GM19324 (cell line): Measurements from ENCODE around the gene KYAT1.
A peak's percentile ranks its signal among the peaks of the same experiment; 100 is the strongest.
"Not testable (repeated sequence)": the region's sequence is repeated elsewhere in the genome, so short reads cannot be mapped to it uniquely, and the experiment has no call there.

ENCODE experiments used
- ATAC-seq: cut with Tn5 transposase; IDR thresholded peaks from one replicate; pipeline ENCODE4 v1.9.1; 2021; ENCODE audit warnings: mild to moderate bottlenecking, moderate library complexity; ENCODE audit not compliant: unreplicated experiment, low FRiP score

The KYAT1 gene

GRCh38 chr9:128821584-128822406 lies 60.0 kb downstream of the KYAT1 start:
- ATAC-seq, result no peak

DNA sequence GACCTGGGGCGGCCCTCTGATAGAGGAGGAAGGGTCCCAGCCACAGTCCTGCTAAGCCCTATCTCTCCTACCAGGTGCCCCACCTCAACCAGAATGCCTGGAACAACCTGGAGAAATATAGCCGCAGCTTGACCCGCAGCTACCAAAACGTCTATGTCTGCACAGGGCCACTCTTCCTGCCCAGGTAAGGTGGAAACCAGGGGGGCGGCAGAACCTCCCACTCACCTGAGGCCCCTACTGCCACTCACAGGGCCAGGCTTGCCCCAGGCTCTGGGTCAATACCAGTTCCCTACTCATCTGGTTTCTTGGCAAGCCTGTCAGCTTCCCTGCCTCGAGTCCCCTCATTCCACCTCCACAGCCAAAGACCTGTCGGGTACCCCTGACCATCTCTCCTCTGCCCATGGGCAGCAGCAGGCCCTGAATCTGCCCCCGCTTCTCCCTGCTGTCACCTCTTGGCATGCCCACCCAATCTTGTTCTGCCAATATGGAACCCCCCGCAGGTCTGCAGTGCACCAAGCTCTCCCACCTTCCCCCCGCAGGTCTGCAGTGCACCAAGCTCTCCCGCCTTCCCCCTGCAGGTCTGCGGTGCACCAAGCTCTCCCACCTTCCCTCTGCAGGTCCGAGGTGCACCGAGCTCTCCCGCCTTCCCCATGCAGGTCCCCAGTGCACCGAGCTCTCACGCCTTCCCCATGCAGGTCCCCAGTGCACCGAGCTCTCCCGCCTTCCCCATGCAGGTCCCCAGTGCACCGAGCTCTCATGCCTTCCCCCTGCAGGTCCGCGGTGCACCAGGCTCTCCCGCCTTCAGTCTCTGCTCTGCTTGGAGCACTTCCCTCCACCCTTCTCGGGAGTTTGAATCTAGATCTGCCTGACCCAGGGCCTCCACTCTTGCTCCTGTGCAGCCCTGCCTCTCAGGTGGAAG lies 60.8 kb downstream of the KYAT1 start:
- ATAC-seq, result no peak

DNA sequence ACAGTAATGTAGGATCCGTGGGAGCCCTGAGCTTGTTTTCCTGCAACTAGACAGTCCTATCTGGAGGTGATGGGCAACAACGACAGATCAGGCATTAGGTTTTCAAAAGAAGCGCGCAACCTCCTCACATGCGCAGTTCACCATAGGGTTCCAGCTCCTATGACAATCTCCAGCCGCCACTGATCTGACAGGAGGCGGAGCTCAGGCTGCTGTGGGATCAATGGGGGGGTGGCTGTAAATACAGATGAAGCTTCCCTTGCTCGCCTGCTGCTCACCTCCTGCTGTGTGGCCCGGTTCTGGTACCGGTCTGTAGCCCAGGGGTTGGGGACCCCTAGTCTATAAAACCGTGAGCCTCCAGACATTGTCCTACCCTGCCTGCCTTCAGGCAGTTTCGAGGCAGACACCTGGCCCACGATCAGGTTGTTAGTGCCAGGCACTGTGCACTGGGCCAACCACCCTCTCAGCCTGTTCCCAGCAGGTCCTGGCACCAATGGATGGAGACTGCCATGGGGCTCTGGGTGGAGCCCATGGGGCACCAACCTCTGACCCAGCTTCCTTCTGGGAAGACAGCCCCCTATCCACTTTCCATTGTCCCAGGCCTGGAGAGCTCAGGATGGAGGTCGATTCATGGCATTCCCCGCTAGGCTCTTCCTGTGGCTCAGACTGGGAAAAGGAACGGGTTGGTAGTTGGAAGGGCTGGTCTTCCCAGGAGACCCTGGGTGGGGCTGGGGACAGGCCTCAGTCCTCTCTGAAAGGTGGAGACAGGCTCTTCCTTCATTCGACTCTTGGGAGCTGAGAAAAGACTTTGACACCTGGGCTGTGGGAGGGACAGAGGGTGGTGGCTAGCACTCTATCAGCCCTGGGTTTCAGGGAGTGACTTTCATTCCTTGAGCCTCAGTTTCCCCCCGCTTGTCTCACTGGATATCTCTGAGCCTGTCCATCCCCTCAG lies 61.8 kb downstream of the KYAT1 start:
- no peak for ATAC-seq

GRCh38 chr9:128818839-128819715 lies 62.7 kb downstream of the KYAT1 start:
- peak; percentile 39 for ATAC-seq

GRCh38 chr9:128818099-128818838 lies 63.5 kb downstream of the KYAT1 start, which contains the start of gene ENDOG:
Gene ENDOG (plus strand): TSS chr9:128818500. CDS start chr9:128818685, 185 bp downstream.
- peak; percentile 89 for ATAC-seq

DNA sequence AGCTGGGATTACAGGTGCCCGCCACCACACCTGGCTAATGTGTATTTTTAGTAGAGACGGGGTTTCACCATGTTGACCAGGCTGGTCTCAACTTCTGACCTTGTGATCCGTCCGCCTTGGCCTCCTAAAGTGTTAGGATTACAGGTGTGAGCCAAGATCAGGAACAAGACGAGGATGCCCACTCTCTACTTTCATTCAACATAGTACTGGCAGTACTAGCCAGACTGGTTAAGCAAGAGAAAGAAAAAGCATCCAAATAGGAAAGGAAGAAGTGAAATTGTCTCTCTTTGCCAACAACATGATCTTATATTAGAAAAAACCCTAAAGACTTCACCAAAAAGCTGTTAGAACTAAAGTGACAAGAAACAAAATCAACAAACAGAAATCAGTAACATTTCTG lies 70.9 kb downstream of the KYAT1 start:
- ATAC-seq, result no peak

- no peak for ATAC-seq
Measured at GRCh38 chr9:128809831-128810230, 71.9 kb downstream of the KYAT1 start.

DNA sequence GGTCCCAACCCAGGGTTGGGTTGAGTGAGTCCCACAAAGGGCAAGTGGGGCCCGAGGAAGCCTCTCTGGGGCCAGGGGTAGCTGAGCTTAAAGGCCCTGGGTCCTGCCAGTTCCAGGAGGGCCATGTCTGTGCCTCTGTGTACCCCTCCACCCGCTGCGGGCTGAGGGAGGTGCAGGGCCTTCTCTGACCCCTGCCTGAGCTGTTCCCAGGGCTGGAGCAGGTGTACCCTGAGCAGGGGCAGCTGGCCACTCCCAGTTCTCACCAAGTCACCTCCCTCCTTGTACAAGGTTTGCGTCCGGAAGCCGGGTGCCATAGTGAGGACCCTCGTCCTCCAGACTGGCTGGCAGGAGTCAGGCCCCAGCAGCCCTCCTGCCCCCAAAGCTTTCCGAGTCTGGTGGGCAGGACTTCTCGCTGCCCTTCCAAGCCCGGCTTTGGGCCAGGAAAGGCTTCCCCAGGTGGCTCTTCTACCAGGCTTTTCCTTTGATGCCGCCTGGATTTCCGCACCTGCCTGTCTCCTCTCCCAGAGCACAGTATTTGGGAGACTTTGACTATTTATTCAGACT lies 72.6 kb downstream of the KYAT1 start:
- no peak for ATAC-seq

DNA sequence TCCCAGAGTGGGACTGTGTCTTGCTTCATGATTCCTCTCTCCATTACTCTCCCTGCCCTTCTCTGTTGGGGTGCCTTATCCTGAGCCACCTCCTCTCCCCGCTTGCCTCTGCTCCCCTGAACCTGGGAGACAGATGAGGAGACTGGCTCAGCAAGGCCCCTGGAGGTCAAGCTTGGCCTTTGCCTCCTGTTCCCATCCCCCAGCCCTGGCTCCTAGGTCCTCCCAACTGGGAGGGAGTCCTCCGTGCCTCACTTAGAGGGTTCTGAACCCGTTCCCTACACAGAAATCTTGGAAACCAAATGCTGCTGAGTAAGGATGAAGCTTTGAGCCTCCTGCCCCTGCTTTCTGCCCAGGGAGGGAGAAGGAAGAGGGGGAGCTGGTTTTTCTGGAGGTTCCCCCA lies 73.2 kb downstream of the KYAT1 start:
- ATAC-seq, result no peak

DNA sequence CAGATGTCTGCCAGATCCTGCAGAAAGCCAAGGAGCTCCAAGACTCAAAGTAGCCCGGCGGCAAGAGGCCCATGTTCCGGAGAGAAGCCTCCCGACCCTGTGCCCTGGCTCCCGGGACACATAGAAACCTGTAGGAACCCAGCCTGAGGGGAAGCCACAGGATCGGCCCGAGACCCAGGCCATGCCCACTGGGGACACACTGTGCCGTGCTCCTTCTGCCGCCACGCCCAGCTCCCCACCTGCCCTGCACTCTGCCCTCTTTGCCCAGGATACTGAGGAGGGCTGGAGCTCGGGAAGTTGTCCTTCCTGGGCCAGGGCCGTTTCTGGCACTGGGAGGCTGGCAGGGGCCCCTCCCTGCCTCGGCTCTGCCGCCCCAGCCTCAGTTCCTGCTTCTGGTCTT lies 73.9 kb downstream of the KYAT1 start:
- no peak for ATAC-seq

DNA sequence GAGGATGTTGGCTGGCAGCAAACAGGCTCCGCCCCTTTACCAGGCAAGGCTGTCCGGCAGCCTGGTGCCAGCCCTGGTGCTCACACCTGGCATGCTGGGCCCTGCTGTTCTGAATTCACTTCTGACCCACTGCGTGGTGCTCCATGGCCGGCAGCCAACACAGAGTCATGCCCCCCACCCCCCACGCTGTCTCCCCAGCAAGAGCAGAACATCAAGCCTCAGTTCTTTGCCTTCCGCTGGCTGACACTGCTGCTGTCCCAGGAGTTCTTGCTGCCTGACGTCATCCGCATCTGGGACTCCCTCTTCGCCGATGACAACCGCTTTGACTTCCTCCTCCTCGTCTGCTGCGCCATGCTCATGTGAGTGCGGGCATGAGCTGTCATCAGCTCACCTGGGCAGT lies 76.1 kb downstream of the KYAT1 start:
- no peak for ATAC-seq

DNA sequence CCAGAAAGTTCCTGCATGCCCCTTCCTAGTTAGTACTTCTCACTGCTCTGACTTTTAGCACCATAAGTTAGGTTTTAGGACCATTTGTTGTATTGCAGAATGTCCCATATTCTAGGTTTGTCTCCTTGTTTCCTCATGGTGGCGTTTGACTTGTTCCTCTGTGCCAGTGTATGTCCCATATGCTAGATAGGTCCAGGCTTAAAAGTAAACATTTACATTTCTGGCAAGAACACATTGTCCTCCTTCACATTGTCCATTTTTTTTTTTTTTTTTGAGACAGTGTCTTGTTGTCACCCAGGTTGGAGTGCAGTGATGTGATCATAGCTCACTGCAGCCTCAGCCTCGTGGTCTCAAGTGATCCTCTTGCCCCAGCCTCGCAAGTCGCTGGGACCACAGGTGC lies 79.3 kb downstream of the KYAT1 start:
- ATAC-seq, result no peak

GRCh38 chr9:128800061-128800460 lies 81.7 kb downstream of the KYAT1 start:
- no peak for ATAC-seq

DNA sequence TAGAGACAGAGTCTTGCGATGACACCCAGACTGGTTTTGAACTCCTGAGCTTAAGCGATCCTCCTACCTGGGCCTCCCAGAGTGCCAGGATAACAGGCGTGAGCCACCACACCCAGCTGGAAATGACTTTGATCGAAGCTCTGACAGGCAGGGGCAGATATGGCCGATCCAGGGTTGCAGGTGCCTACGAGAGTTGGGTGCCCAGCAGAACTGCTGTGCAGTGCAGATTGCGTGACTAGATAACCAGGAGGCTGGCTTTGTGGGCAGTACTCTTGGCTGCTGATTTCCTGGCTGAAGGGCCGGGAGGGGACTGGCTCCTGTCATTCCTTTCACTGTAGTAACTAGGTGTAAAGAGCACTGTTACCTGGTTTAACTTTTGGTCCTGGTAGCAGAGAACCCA lies 82.9 kb downstream of the KYAT1 start:
- no peak for ATAC-seq

GRCh38 chr9:128794961-128795360 lies 86.8 kb downstream of the KYAT1 start:
- not testable (repeated sequence) for ATAC-seq

DNA sequence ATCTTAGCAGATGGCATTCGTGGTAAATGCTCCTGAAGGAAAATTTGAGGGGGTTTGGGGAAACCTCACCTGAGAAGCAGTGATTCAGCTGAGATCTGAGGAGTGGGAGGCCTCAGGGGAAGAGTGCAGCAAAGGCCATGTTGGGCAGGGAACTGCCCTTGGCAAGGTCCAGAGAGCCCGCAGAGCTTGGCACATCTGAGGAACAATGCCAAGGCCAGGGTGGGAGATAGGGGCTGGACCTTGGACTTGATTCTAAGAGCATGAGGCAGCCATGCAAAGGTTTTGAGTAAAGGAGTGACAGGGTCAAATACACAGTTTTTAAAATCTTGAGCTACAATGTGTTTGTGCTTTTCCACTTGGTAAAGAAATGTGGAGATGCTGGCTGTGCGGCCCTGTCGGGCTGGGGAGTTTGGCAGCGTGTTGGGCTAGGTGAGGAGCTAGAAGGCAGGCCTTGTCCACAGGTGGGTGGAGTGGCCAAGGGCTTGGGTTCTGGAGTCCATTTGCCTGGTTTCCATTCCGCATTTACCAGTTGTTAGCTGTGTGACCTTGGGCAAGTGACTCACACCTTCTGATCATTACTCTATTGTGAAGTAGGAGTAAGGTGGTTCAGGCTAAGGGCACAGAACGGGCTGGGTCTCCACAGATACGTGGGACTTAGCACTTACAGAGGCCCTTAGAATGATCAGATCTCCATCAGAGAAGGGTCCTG lies 88.6 kb downstream of the KYAT1 start:
- no peak for ATAC-seq

DNA sequence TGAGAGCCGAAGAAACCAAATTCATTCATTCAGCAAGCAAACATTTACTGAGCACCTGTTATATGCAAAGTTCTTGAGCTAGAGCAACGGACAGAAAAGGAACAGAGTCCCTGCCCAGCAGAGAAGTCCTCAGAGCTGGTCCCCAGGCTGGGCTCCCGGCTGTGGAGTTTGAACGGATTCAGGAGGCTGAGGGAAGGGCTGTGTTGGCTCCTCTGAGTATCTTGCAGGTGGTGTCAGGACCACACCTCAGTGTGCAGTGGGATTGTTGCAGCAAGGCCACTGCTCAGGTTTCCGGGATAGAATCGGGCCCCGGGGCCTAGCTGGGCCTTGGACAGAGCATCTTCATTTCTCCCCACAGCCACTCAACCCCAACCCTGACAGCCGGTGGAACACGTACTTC lies 89.6 kb downstream of the KYAT1 start:
- no peak for ATAC-seq

- ATAC-seq, result no peak
Measured at GRCh38 chr9:128790536-128790935, 91.2 kb downstream of the KYAT1 start.
